ENCODE measurements around the gene CCDC160.

- TF ChIP-seq, protein P1, sequence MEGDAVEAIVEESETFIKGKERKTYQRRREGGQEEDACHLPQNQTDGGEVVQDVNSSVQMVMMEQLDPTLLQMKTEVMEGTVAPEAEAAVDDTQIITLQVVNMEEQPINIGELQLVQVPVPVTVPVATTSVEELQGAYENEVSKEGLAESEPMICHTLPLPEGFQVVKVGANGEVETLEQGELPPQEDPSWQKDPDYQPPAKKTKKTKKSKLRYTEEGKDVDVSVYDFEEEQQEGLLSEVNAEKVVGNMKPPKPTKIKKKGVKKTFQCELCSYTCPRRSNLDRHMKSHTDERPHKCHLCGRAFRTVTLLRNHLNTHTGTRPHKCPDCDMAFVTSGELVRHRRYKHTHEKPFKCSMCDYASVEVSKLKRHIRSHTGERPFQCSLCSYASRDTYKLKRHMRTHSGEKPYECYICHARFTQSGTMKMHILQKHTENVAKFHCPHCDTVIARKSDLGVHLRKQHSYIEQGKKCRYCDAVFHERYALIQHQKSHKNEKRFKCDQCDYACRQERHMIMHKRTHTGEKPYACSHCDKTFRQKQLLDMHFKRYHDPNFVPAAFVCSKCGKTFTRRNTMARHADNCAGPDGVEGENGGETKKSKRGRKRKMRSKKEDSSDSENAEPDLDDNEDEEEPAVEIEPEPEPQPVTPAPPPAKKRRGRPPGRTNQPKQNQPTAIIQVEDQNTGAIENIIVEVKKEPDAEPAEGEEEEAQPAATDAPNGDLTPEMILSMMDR (conservative IDR thresholded peaks at IDR 0.05; ENCODE audit: low read depth, low read length) = no peak
- TF ChIP-seq EZH2 (IDR thresholded peaks at IDR 0.05; ENCODE audit: low read length, unreplicated experiment) = no peak
Measured at GRCh38 chrX:134191281-134191680, 45.7 kb upstream of the CCDC160 start.
